RWPE2 (cell line): Measurements from ENCODE around the gene FRMPD4.

Source experiments
- ATAC-seq: fragments of 200-7000 bp; cut with Tn5 transposase; 3 replicates; pipeline ENCODE4 v1.9.1; 2021; ENCODE audit warnings: low read depth
- DNase-seq: peaks from one replicate; pipeline ENCODE4 v3.0.0-alpha.2; 2020; ENCODE audit warnings: low spot score
- H3K27ac ChIP-seq: fragments of 450-650 bp; 2 replicates; pipeline ENCODE4 v1.5.1; 2017; ENCODE audit warnings: mild to moderate bottlenecking; ENCODE audit not compliant: poor library complexity, severe bottlenecking
- H3K27me3 ChIP-seq: fragments of 250-450 bp; sonication (Bioruptor Pico); 2 replicates; pipeline ENCODE4 v1.5.1; 2021; ENCODE audit warnings: mild to moderate bottlenecking, moderate library complexity; ENCODE audit not compliant: insufficient read depth, poor library complexity, severe bottlenecking
- H3K36me3 ChIP-seq: fragments of 250-450 bp; sonication (Bioruptor Pico); 2 replicates; pipeline ENCODE4 v1.5.1; 2020; ENCODE audit warnings: low read depth, mild to moderate bottlenecking, moderate library complexity
- H3K4me1 ChIP-seq: fragments of 250-450 bp; sonication (Bioruptor Pico); 2 replicates; pipeline ENCODE4 v1.5.1; 2021; ENCODE audit warnings: mild to moderate bottlenecking, moderate library complexity; ENCODE audit not compliant: insufficient read depth, poor library complexity, severe bottlenecking
- H3K4me3 ChIP-seq: fragments of 250-450 bp; sonication (Bioruptor Pico); 2 replicates; pipeline ENCODE4 v1.5.1; 2021; ENCODE audit warnings: mild to moderate bottlenecking, moderate library complexity; ENCODE audit not compliant: severe bottlenecking
- H3K9me3 ChIP-seq: fragments of 250-450 bp; sonication (Bioruptor Pico); 2 replicates; pipeline ENCODE4 v1.5.1; 2021; ENCODE audit warnings: mild to moderate bottlenecking, moderate library complexity; ENCODE audit not compliant: severe bottlenecking
- CTCF ChIP-seq: fragments of 450-650 bp; IDR thresholded peaks from one replicate; pipeline ENCODE4 v1.5.1; 2017; ENCODE audit warnings: mild to moderate bottlenecking, moderate library complexity; ENCODE audit not compliant: poor library complexity, severe bottlenecking

FRMPD4 gene

DNA sequence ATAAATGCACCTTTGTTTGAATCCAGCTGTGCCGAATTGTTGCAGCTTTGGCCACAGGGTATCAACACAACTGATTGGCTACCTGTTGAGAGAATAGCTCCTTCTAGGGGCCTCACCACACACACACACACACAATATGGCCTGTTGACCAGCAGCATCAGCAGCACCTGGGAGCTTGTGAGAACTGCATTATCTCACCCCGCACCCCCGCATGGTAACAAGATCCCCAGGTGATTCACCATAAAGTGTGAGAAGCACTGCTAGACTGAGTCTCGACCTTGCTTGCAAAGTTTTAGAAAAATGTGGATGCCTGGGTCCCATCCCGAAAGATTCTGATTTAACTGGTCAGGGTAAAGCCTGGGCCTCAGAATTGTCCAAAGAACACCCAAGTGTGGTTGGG is 476.0 kb downstream of the FRMPD4 start:
- no peak for TF ChIP-seq CTCF
- peak overlapping the region; percentile 45 for H3K27ac ChIP-seq
- DNase-seq (no peak), ATAC-seq (peak; percentile 17; the same call in 1 of the 3 replicates)
- no peaks in the 10 kb centered on the region for H3K27me3 ChIP-seq
- no peaks in the 10 kb centered on the region for H3K36me3 ChIP-seq
- H3K4me3 ChIP-seq = no peak overlapping the region
- H3K9me3 ChIP-seq = no peaks in the 10 kb centered on the region
- peaks cover 17% of the 10 kb centered on the region for H3K4me1 ChIP-seq

DNA sequence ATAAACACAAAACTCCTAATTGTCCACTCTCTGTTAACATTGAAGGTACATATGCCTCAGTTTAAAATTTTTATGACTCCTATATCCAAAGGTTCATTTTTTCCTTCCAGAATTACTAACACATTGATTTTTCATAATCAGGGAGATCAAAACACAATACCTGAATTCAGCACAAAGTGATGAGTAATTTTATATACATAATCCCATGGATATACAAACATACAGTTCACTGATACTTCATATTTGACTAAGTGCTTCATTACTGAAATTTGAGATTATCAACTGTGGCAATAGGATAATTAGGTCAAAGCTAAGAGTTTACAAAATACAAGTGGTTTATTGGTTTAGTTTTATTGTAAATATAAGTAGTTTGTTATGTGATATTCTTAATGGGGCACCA is 476.8 kb downstream of the FRMPD4 start:
- ATAC-seq (0 out of 3 replicates have a peak, but pooled peaks have one; percentile 24), DNase-seq (no peak)
- H3K9me3 ChIP-seq = no peaks in the 10 kb centered on the region
- H3K27ac ChIP-seq = peak overlapping the region; percentile 45
- H3K4me3 ChIP-seq = no peak overlapping the region
- H3K4me1 ChIP-seq = peaks cover 12% of the 10 kb centered on the region
- H3K36me3 ChIP-seq = no peaks in the 10 kb centered on the region
- no peak for TF ChIP-seq CTCF
- H3K27me3 ChIP-seq = no peaks in the 10 kb centered on the region

DNA sequence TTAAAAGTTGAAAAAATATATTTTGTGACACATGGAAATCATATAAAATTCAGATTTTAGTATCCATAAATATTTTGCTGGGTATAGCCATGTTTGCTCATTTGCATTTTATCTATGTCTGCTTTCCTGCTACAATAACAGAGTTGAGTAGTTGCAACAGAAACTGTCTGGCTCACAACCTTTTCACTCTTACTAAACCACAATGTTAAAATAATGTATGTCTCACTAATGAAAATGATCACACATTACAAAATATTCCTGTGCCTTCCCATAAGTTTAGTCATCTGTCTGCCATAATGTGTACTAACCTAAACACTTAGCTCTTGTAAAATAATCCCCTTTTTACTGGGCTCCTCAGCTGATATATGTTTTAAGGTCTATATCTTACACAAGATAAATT is 479.0 kb downstream of the FRMPD4 start:
- DNase-seq = no peak
- Histone ChIP-seq H3K9me3 (no peaks in the 10 kb centered on the region), H3K4me3 (no peak overlapping the region), H3K36me3 (no peaks in the 10 kb centered on the region), H3K4me1 (peaks cover 9% of the 10 kb centered on the region), H3K27me3 (no peaks in the 10 kb centered on the region), H3K27ac (no peak overlapping the region)
- no peak for ATAC-seq
- no peak for TF ChIP-seq CTCF

DNA sequence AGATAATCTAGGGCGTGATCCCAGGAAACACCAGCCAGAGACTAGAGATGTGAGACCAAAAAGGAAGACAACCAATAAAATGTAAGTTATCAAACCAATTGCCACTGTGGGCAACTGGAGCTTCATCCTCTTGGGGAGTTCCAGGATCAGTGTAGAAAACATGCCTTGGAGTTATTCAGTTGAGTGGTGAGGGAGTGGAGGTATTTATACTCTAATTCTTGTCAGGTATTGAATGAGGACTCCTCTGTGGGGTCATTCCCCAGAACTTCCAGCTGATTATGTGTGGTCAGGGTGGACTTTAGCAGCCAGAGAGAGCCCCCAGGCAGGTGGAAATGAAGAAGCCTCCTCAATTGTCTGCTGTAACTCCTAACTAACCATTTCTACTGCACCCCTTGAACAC is 509.0 kb downstream of the FRMPD4 start:
- Histone ChIP-seq H3K36me3 (no peaks in the 10 kb centered on the region), H3K4me1 (no peaks in the 10 kb centered on the region), H3K4me3 (no peak overlapping the region), H3K9me3 (no peaks in the 10 kb centered on the region), H3K27ac (no peak overlapping the region), H3K27me3 (no peaks in the 10 kb centered on the region)
- no peak for TF ChIP-seq CTCF
- DNase-seq = no peak
- no peak for ATAC-seq

- H3K36me3 ChIP-seq = no peaks in the 10 kb centered on the region
- no peaks in the 10 kb centered on the region for H3K4me1 ChIP-seq
- no peak overlapping the region for H3K4me3 ChIP-seq
- DNase-seq (no peak), ATAC-seq (no peak)
- no peak for TF ChIP-seq CTCF
- no peak overlapping the region for H3K27ac ChIP-seq
- H3K9me3 ChIP-seq = no peaks in the 10 kb centered on the region
- no peaks in the 10 kb centered on the region for H3K27me3 ChIP-seq
Measured at GRCh38 chrX:12648995-12649394, 510.7 kb downstream of the FRMPD4 start.
